Stimulated activated CD8-positive, alpha-beta memory T cell treated with anti-CD3 and anti-CD28 coated beads, Interleukin-4, amount 100 ng/mL, for 48 hours (primary cell): ENCODE results near the gene CAMTA2.
A peak's percentile ranks its signal among the peaks of the same experiment; 100 is the strongest.

ENCODE experiments used
- DNase-seq: peaks from one replicate; pipeline ENCODE4 v3.0.0-alpha.2; 2020

CAMTA2 gene

GRCh38 chr17:4968486-4969046, 18.9 kb downstream of the CAMTA2 start:
- peak; percentile 66 for DNase-seq

DNA sequence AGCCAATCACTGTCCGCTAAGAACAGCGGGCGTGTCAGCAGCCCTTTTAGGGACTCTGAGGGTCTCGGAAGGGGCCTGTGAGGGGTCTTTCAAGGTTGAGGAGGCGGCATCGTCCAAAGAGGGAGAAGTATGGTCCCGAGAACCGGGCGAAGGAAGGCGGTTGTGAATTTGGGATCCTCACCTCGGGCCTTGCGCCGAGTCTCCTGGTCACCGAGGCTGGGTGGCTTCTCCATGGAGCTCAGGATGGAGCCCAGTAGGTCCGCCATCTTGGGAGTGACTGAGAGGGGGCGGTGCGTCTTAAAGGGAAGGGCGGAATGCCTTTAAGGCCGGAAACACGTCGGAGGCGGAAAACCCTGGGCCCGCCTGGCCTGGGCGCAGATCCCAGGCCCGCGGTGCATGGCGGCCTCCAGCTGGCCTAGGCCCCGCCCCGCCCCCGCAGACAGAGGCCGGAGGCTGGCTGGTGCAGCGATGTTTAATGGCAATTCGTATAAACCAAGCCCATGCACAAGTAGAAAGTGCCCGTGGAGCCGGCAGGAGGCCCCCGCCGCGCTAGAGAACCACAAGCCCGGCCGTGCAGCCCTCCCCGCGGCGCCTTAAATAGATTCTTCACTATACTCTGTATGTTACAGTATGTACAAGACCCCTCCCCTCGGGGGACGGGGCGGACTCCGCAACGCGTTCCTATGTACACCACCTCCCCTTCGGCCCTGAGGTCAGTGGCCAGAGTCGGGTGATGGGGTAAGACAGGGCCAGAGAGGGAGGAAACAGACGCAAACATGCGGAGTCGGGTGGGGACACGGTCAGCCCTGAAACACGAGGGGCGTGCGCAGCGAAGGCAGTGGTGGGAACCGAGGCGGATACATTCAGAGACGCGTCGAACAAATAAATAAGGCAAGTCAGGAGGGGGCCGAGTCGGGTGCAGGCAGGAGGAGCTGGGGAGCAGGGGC, 19.7 kb downstream of the CAMTA2 start, which contains the start of gene SPAG7:
Gene SPAG7 (minus strand): TSS at position 279 of the 947 bp plus-strand sequence. CDS start 13 bp downstream, at position 266.
- peak; percentile 96 for DNase-seq

- DNase-seq = peak; percentile 90
Observed at GRCh38 chr17:4966844-4967538, 20.5 kb downstream of the CAMTA2 start.

DNA sequence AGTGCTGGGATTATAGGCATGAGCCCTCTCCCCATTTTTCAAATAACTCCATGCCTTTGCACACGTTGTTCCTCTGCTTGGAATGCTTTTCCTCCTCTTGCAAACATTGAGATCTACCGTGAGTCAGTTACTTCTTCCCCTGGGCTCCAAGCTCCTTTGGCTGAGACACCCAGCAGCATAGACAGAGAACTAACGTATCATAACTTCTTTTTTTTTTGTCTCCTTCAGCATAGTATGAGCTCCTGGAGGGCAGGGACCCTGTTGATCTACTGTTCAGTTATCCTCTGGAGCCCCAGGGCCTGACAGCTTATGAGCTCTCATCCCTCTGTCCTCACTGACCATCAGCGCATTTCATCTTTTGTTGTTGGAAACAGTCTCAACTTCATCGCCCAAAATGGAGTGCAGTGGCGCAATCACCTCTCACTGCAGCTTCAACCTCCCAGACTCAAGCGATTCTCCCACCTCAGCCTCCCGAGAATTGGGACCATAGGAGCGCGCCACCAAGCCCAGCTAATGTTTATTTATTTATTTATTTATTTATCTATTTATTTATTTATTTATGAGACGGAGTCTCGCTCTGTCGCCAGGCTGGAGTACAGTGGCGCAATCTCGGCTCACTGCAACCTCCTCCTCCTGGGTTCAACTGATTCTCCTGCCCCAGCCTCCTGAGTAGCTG, 22.0 kb downstream of the CAMTA2 start:
- DNase-seq = no peak

DNA sequence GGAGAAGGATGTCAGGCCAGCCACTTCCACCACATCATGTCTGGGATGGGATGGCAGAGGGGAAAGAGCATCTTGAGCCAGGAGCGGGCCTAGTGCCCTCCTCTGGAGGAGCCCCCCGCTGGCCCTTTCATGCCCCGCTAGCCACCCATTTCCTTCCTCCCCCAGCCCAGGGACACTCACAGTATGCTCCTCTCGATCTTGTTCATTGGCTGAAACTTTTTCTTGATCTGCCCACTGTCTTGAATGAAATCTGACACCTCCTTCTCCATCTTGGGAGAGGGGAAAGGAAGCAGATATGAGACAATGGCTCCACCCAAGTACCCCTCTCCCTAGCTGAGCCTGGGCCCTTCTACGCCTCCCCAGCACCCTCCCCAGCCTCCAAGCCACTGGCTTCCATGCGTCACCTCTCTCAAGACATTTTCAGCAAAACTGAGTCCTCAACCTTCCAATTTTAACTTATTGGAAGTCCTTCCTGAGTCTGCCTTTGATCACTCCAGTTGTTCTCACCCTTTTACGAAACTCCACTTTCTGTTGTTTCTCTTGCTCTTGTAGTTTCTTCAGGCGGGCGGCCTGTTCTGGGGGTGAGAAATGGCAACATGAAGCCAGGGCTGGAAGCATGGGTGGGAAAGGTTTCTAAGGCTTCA, 27.1 kb downstream of the CAMTA2 start:
- no peak for DNase-seq

DNA sequence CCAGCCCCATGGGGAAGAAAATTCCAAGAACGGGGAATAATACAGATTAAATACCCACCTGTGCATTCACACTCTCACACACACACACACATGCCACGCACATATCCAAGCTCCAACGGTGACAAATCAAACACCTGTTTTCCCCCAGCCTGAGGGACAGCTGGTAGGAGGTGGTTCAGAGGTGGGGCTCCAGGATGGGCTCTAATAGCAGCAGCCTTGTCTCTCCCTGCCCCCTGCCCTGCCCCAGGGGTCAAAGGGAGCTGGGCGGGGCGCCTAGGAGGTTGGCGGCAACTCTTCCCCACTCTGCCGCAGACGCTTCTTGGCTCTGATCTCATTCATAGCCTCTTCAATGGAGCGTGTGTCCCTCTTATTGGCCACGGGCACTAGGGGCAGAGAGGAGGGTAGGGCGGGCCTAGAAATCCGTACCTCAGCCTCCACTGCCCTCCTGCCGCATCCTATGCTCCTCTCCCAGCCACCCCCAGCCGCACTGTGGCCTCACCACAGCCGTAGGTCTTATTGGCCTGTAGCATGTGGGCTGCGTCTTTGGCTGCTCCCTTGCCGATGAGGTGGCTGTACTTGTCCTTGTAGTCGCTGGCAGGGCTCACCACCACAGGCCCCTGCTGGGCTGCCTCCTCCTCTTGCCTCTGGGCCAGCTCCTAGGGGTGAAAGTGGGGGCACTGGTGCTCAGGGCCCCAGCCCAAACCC, 28.1 kb downstream of the CAMTA2 start:
- DNase-seq = no peak

GRCh38 chr17:4958102-4958501, 29.4 kb downstream of the CAMTA2 start:
- DNase-seq = no peak

- DNase-seq = peak; percentile 74
Observed at GRCh38 chr17:4956493-4957061, 30.9 kb downstream of the CAMTA2 start.

GRCh38 chr17:4955091-4955490, 32.4 kb downstream of the CAMTA2 start:
- no peak for DNase-seq

DNA sequence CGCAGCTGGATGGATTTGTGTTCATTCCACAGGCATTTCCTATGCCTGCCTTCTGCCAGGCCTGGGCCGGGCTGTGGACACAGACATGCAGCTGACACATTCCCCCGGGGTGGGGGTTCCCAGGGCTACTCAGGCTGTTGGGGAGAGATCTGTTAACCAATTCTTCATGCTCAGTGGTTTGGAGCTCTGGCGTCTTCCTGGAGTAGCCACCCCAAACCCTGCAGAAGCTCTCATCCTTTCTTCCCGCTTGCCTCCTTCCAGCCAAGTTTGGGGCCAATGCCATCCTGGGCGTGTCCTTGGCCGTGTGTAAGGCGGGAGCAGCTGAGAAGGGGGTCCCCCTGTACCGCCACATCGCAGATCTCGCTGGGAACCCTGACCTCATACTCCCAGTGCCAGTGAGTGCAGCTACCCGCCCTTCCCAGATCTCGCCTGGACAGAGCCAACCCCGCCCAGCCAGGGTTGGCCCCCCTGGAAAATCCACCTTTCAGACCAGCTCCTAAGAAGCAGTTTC, 34.0 kb downstream of the CAMTA2 start:
- DNase-seq = no peak

GRCh38 chr17:4951486-4951885, 36.0 kb downstream of the CAMTA2 start:
- DNase-seq = no peak

DNA sequence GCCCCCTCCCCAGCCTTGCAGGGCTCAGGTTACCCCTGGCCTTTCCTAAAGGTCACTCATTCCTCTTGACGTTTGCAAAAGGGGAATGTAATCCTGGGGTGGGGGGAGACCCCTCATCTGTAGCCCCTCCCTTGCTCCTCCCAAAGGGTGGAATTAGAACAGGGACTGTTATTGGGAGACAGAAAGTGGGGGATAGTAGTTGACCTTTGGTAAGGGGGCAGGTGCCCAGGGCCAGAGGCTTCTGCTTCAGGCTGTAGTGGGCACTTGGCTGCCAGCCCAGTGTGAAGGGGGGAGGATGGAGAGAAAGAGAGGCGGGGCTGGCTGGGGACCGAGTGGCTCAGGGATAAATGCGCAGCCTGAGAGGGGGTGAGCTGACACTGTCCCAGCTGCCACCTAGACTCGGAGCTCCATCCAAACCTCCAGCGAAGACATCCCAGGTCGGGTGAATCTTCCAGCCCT, 36.7 kb downstream of the CAMTA2 start, which contains the start of gene ENO3:
Gene ENO3 (plus strand): TSS at position 374 of the 459 bp plus-strand sequence. CDS start 711 bp downstream, outside the sequence.
- DNase-seq = no peak

DNA sequence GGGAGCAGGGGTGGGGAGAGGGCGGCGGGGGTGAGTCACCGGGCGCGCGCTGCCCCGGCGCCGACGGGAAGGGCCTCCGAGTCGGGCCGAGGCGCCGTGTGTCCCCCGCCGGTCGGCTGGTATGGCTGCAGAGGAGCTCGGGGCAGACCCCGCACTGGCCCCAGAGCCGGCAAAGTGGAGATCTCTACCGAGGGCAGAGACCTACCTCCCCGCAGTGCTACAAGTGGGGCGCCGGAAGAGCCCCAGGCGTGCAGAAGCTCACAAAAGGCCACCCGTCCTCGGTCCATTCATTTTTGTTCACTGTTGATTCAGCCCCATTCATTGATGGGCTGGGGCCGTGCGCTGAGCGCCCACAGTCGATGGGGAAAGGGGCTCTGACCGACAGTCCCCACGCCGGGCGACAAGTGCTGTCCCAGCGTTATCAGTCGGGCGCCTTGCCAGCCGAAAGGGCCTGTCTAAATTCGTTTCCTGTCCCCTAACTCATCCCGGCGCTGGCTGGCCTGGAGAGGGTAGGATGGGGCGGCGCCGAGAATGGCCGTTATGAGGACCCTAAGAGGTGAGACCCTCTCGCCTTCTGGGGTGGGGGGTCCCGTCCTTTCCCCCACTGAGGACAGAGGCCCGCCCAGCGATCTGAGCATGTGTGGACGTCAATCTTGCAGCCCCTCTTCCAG, 37.3 kb downstream of the CAMTA2 start:
- peak; percentile 63 for DNase-seq

- DNase-seq = peak; percentile 80
Observed at GRCh38 chr17:4949321-4950074, 38.0 kb downstream of the CAMTA2 start.

GRCh38 chr17:4948931-4949320, 38.5 kb downstream of the CAMTA2 start:
- DNase-seq = peak; percentile 84

- DNase-seq = peak; percentile 94
Observed at GRCh38 chr17:4948166-4948930, 39.1 kb downstream of the CAMTA2 start, which contains the start of gene PFN1. Gene PFN1 (minus strand): TSS chr17:4948530. CDS start chr17:4948394, 136 bp downstream.

DNA sequence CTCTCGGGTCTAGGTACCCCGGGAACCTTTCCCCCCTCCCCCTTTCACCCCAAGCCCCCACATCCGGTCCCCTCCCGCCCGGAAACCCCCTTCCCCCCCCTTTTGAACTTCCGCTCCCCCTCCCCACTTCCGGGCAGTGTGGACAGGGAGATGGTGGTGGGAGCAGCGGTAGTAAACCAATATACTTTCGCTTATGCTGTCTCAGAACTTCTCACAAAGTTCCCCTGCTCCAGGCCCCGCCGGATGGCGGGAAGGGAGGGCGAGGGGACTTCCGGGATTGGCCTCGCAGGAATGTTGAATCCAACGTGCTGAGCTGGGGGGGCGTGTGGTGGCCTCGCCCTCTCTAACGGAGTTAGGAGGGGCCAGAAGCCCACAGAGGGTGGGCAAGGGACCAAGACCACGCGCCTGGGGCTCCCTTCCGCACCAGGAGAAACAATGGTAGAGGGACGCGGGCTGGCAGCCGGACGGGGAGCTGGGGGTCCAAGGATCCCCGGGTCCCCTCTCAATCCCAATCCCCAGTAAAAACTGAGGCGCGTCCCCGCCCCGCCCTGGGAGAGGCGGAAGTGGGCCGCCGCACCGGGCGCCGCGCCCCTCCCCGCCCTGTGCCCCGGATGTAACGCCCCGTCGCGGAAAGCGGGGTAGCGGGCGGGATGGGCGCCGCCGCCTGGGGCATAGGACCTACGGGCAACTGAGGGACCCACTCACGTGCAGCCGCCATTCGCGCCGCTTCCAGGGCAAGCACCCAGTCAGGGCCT, 39.9 kb downstream of the CAMTA2 start:
- DNase-seq = peak; percentile 80

- DNase-seq = no peak
Observed at GRCh38 chr17:4947010-4947410, 40.5 kb downstream of the CAMTA2 start.
